Breast epithelium (tissue), 4 donors: ENCODE measurements around the gene CTIF. TPM values are rescaled to one million over a fixed set of nuclear protein-coding genes. Genes with fewer than 3 reads are reported as not detected.

Source experiments
- DNase-seq, 2 donors: peaks; one replicate each; pipeline ENCODE4 v3.0.0-alpha.2; 2019; ENCODE audit warnings: low spot score in 2 of 2
- H3K27ac ChIP-seq, 2 donors: fragments of 200-600 bp; sonication (generic) in 1 of 2; one replicate each; pipeline ENCODE4 v1.5.1; 2016 to 2019; ENCODE audit warnings: mild to moderate bottlenecking in 1 of 2
- H3K27me3 ChIP-seq, 2 donors: fragments of 200-600 bp; sonication (generic) in 1 of 2; one replicate each; pipeline versions ENCODE4 v1.5.1 to v1.6.0; 2017 to 2019; ENCODE audit warnings: control low read depth in 1 of 2, mild to moderate bottlenecking in 1 of 2
- H3K36me3 ChIP-seq: fragments of 200-600 bp; one replicate; pipeline ENCODE4 v1.5.1; 2019
- H3K4me1 ChIP-seq, 2 donors: fragments of 200-600 bp; sonication (generic); one replicate each; pipeline ENCODE4 v1.5.1; 2016 to 2019; ENCODE audit warnings: control low read depth in 1 of 2
- H3K4me3 ChIP-seq, 3 donors: fragments of 200-600 bp; sonication (generic); 1 replicate in 2 of 3; 2 replicates in 1 of 3; pipeline ENCODE4 v1.5.1; 2016 to 2019; ENCODE audit warnings: mild to moderate bottlenecking in 3 of 3, moderate library complexity in 2 of 3
- H3K9me3 ChIP-seq, 2 donors: fragments of 200-600 bp; sonication (generic) in 1 of 2; one replicate each; pipeline ENCODE4 v1.5.1; 2016 to 2019; ENCODE audit warnings: control low read depth in 1 of 2
- CTCF ChIP-seq, 3 donors: fragments of 450-650 bp; IDR thresholded peaks; one replicate each; pipeline ENCODE4 v1.5.1; 2016 to 2017; ENCODE audit warnings: antibody characterized with exemption in 3 of 3, mild to moderate bottlenecking in 3 of 3, moderate library complexity in 3 of 3
- POLR2A ChIP-seq: fragments of 450-650 bp; IDR thresholded peaks from one replicate; pipeline ENCODE4 v1.6.1; 2016; ENCODE audit warnings: antibody characterized with exemption, mild to moderate bottlenecking, moderate library complexity
- POLR2AphosphoS5 ChIP-seq, 3 donors: sonication (generic); formaldehyde crosslinking; IDR thresholded peaks; one replicate each; pipeline ENCODE4 v1.6.1; 2017; ENCODE audit warnings: antibody characterized with exemption in 3 of 3
- intact Hi-C: fragments of 100-400 bp; cut with DNase I; formaldehyde crosslinking; loops from one replicate; pipeline ENCODE4 v1.15.1; 2023; ENCODE audit warnings: low total_unique reads
- total RNA-seq, 3 donors: library from RNA; depleted of rRNA; stranded (reverse); fragments of >200 nt; gene quantifications; one replicate each; pipeline ENCODE4 v1.1.0, GENCODE V29; 2016

CTIF gene
- total RNA-seq, 3 donors from 2014 or later = 28.8 to 78.9 (median 32.6) TPM

GRCh38 chr18:48845174-48845573, 306.3 kb downstream of the CTIF start:
- Histone ChIP-seq H3K4me1 (peaks cover 0 to 13% of the 10 kb centered on the region in 2 donors), H3K9me3 (no peaks in the 10 kb centered on the region), H3K27me3 (no peaks in the 10 kb centered on the region), H3K36me3 (no peaks in the 10 kb centered on the region), H3K4me3 (no peak overlapping the region), H3K27ac (no peak overlapping the region)
- DNase-seq = no peak
- intact Hi-C loops = no loop called here
- TF ChIP-seq CTCF (IDR thresholded peaks at IDR 0.05) (no peak), POLR2A (no peak), POLR2AphosphoS5 (IDR thresholded peaks at IDR 0.05) (no peak)

GRCh38 chr18:48846423-48846932, 307.6 kb downstream of the CTIF start:
- H3K4me1 ChIP-seq = peaks cover 0 to 13% of the 10 kb centered on the region in 2 donors
- H3K4me3 ChIP-seq = no peak overlapping the region

GRCh38 chr18:48847807-48848486, 309.1 kb downstream of the CTIF start:
- H3K36me3 ChIP-seq = no peaks in the 10 kb centered on the region
- H3K9me3 ChIP-seq = no peaks in the 10 kb centered on the region
- DNase-seq = no peak
- TF ChIP-seq POLR2A (no peak), CTCF (IDR thresholded peaks at IDR 0.05) (no peak), POLR2AphosphoS5 (IDR thresholded peaks at IDR 0.05) (no peak)
- peaks cover 0 to 13% of the 10 kb centered on the region in 2 donors for H3K4me1 ChIP-seq
- H3K27me3 ChIP-seq = no peaks in the 10 kb centered on the region
- H3K27ac ChIP-seq = peak overlapping the region in 1 of 2 donors; percentile 55
- intact Hi-C loops = no loop called here
- H3K4me3 ChIP-seq = no peak overlapping the region

More at GRCh38 chr18:48846423-48846932, 307.6 kb downstream of the CTIF start:
- intact Hi-C loops = no loop called here
- no peak overlapping the region for H3K27ac ChIP-seq
- TF ChIP-seq POLR2AphosphoS5 (IDR thresholded peaks at IDR 0.05) (no peak), POLR2A (no peak), CTCF (IDR thresholded peaks at IDR 0.05) (no peak)
- DNase-seq = no peak
- no peaks in the 10 kb centered on the region for H3K9me3 ChIP-seq
- no peaks in the 10 kb centered on the region for H3K27me3 ChIP-seq
- H3K36me3 ChIP-seq = no peaks in the 10 kb centered on the region

GRCh38 chr18:48848641-48849143, 309.9 kb downstream of the CTIF start:
- intact Hi-C loops = no loop called here
- TF ChIP-seq POLR2A (no peak), POLR2AphosphoS5 (IDR thresholded peaks at IDR 0.05) (no peak), CTCF (IDR thresholded peaks at IDR 0.05) (no peak)
- Histone ChIP-seq H3K4me3 (no peak overlapping the region), H3K36me3 (no peaks in the 10 kb centered on the region), H3K27me3 (no peaks in the 10 kb centered on the region), H3K4me1 (peaks cover 0 to 13% of the 10 kb centered on the region in 2 donors), H3K9me3 (no peaks in the 10 kb centered on the region), H3K27ac (peak overlapping the region; percentile 50 to 55)
- DNase-seq = no peak
